K562 (cell line): ENCODE measurements around the gene ABAT.

Experiments
- CTCF ChIP-seq, 3 experiments: IDR thresholded peaks in 2 of 3; conservative IDR thresholded peaks in 1 of 3; 2 replicates each; pipeline ENCODE4 v1.5.1; 2011 to 2012; ENCODE audit warnings: low read length in 3 of 3, mild to moderate bottlenecking in 3 of 3, control low read depth in 2 of 3, improper control_type of control experiment in 1 of 3, inconsistent platforms in 1 of 3, low read depth in 1 of 3, mixed read lengths in 1 of 3, moderate library complexity in 1 of 3; ENCODE audit not compliant: insufficient read depth in 2 of 3
- DIDO1 ChIP-seq: fragments of 450-650 bp; IDR thresholded peaks from 2 replicates; pipeline ENCODE4 v1.6.1; 2016; ENCODE audit warnings: low read depth, missing biosample characterization, missing genetic modification characterization
- EP300 ChIP-seq: IDR thresholded peaks from 2 replicates; pipeline ENCODE4 v1.6.1; 2012; ENCODE audit warnings: low read length, improper control_type of control experiment
- HDAC6 ChIP-seq: IDR thresholded peaks from 2 replicates; pipeline ENCODE4 v1.6.1; 2012; ENCODE audit warnings: low read depth, mild to moderate bottlenecking, control low read depth, inconsistent platforms, low read length, moderate library complexity
- NCOA2 ChIP-seq, 2 experiments: fragments of 450-650 bp; IDR thresholded peaks; 2 replicates each; pipeline ENCODE4 v1.6.1; 2018; ENCODE audit warnings: mild to moderate bottlenecking in 2 of 2, moderate library complexity in 1 of 2; ENCODE audit not compliant: partially characterized antibody in 2 of 2
- POLR2A ChIP-seq: fragments of 450-650 bp; conservative IDR thresholded peaks from 2 replicates; pipeline ENCODE4 v1.6.1; 2016
- POLR2AphosphoS5 ChIP-seq: IDR thresholded peaks from 2 replicates; pipeline ENCODE4 v1.6.1; 2011; ENCODE audit warnings: mild to moderate bottlenecking, low read depth, low read length, moderate library complexity; ENCODE audit not compliant: control insufficient read depth, insufficient read depth
- SREBF2 ChIP-seq: sonication (generic); formaldehyde crosslinking; IDR thresholded peaks from 2 replicates; pipeline ENCODE4 v1.4.0; 2020; ENCODE audit warnings: mild to moderate bottlenecking, missing genetic modification reagents
- ZBTB33 ChIP-seq: sonication (generic); formaldehyde crosslinking; IDR thresholded peaks from 2 replicates; pipeline ENCODE4 v1.8.1; 2023; ENCODE audit warnings: mild to moderate bottlenecking, missing genetic modification reagents
- ZNF347 ChIP-seq: fragments of 450-650 bp; formaldehyde crosslinking; IDR thresholded peaks from 2 replicates; pipeline ENCODE4 v1.4.0; 2020; ENCODE audit warnings: low read depth, mild to moderate bottlenecking, moderate library complexity

- no peak for TF ChIP-seq ZBTB33 (CRISPR knock-in tag)
- no peak for TF ChIP-seq NCOA2 (IDR thresholded peaks at IDR 0.05; ENCODE audit: partially characterized antibody in 2 of 2)
- no peak for TF ChIP-seq SREBF2 (CRISPR knock-in tag)
- TF ChIP-seq POLR2A: no peak
- no peak for TF ChIP-seq HDAC6
- no peak for TF ChIP-seq CTCF (IDR thresholded peaks at IDR 0.05 in 2 of 3, conservative IDR thresholded peaks at IDR 0.05 in 1 of 3; ENCODE audit: insufficient read depth in 2 of 3, low read depth in 1 of 3, low read length in 3 of 3)
- no peak for TF ChIP-seq ZNF347 (CRISPR knock-in tag)
- no peak for TF ChIP-seq EP300
- no peak for TF ChIP-seq DIDO1 (tag)
- no peak for TF ChIP-seq POLR2AphosphoS5
These were observed 99.8 kb downstream of the ABAT start for GRCh38 chr16:8774208-8774607.
